GM23338 (cell line): ENCODE data around the gene CH25H. TPM values are rescaled to one million over a fixed set of nuclear protein-coding genes. Genes with fewer than 3 reads are reported as not detected.

Source experiments
- ATAC-seq: fragments of 200-7000 bp; cut with Tn5 transposase; 3 replicates; pipeline ENCODE4 v1.9.1; 2020
- DNase-seq: peaks from one replicate; pipeline ENCODE4 v3.0.0-alpha.2; 2015; ENCODE audit warnings: low spot score
- H2AFZ ChIP-seq: fragments of 200-600 bp; sonication (generic); 2 replicates; pipeline ENCODE4 v1.8.0; 2016; ENCODE audit warnings: antibody characterized with exemption, mild to moderate bottlenecking, moderate library complexity
- H3F3A ChIP-seq: fragments of 200-600 bp; sonication (generic); replicated peaks from 2 replicates; pipeline ENCODE4 v1.8.0; 2017; ENCODE audit warnings: antibody characterized with exemption, mixed run types, low read depth
- H3K27ac ChIP-seq: fragments of 200-600 bp; sonication (generic); 2 replicates; pipeline ENCODE4 v1.6.1; 2016; ENCODE audit warnings: low read depth
- H3K27me3 ChIP-seq: fragments of 200-600 bp; sonication (generic); 2 replicates; pipeline ENCODE4 v1.8.0; 2016; ENCODE audit warnings: mild to moderate bottlenecking, mixed run types, moderate library complexity; ENCODE audit not compliant: insufficient read depth
- H3K36me3 ChIP-seq: fragments of 200-600 bp; sonication (generic); 2 replicates; pipeline ENCODE4 v1.8.0; 2016; ENCODE audit warnings: mild to moderate bottlenecking; ENCODE audit not compliant: insufficient read depth
- H3K4me1 ChIP-seq: fragments of 200-600 bp; sonication (generic); 2 replicates; pipeline ENCODE4 v1.8.0; 2016; ENCODE audit warnings: mild to moderate bottlenecking, moderate library complexity; ENCODE audit not compliant: insufficient read depth
- H3K4me2 ChIP-seq: fragments of 200-600 bp; sonication (generic); 2 replicates; pipeline ENCODE4 v1.7.1; 2017; ENCODE audit warnings: mixed run types
- H3K4me3 ChIP-seq: fragments of 200-600 bp; sonication (generic); 2 replicates; pipeline ENCODE4 v1.6.1; 2016; ENCODE audit warnings: mixed run types
- H3K79me2 ChIP-seq: fragments of 200-600 bp; sonication (generic); replicated peaks from 2 replicates; pipeline ENCODE4 v1.8.0; 2017; ENCODE audit warnings: mild to moderate bottlenecking; ENCODE audit not compliant: insufficient read depth
- H3K9me2 ChIP-seq: fragments of 200-600 bp; sonication (generic); 2 replicates; pipeline ENCODE4 v1.8.0; 2017; ENCODE audit not compliant: insufficient read depth
- H4K20me1 ChIP-seq: fragments of 200-600 bp; sonication (generic); replicated peaks from 2 replicates; pipeline ENCODE4 v1.8.0; 2017; ENCODE audit warnings: mild to moderate bottlenecking; ENCODE audit not compliant: insufficient read depth
- H3K27ac Mint-ChIP-seq: 2 replicates; pipeline ENCODE4 v1.8.0; 2020; ENCODE audit warnings: inconsistent platforms, mild to moderate bottlenecking, moderate library complexity, mixed read lengths
- H3K27me3 Mint-ChIP-seq: 3 replicates; pipeline ENCODE4 v1.8.0; 2022; ENCODE audit warnings: low read depth, mild to moderate bottlenecking, moderate library complexity, mixed read lengths, inconsistent platforms; ENCODE audit not compliant: insufficient read depth, poor library complexity
- H3K36me3 Mint-ChIP-seq: 3 replicates; pipeline ENCODE4 v1.8.0; 2021; ENCODE audit warnings: low read depth, mild to moderate bottlenecking, inconsistent platforms, moderate library complexity, mixed read lengths
- H3K4me1 Mint-ChIP-seq: 3 replicates; pipeline ENCODE4 v1.8.0; 2020; ENCODE audit warnings: mild to moderate bottlenecking, inconsistent platforms, mixed read lengths
- H3K4me3 Mint-ChIP-seq: 3 replicates; pipeline ENCODE4 v1.8.0; 2021; ENCODE audit warnings: moderate library complexity, mild to moderate bottlenecking, inconsistent platforms, mixed read lengths
- H3K9me3 Mint-ChIP-seq: 3 replicates; pipeline ENCODE4 v1.8.0; 2020; ENCODE audit warnings: moderate library complexity, mild to moderate bottlenecking, inconsistent platforms, mixed read lengths
- CREB1 ChIP-seq: fragments of 250-450 bp; sonication (Bioruptor Pico); IDR thresholded peaks from 2 replicates; pipeline ENCODE4 v1.5.0; 2020; ENCODE audit warnings: low read depth, mild to moderate bottlenecking, moderate library complexity
- ETS1 ChIP-seq: IDR thresholded peaks from 2 replicates; pipeline ENCODE4 v1.6.1; 2016; ENCODE audit warnings: antibody characterized with exemption
- EZH2 ChIP-seq: fragments of 200-600 bp; sonication (generic); IDR thresholded peaks from one replicate; pipeline ENCODE4 v1.8.0; 2017; ENCODE audit warnings: antibody characterized with exemption, mild to moderate bottlenecking, low read depth; ENCODE audit not compliant: unreplicated experiment
- EZH2phosphoT487 ChIP-seq: fragments of 200-600 bp; sonication (generic); IDR thresholded peaks from one replicate; pipeline ENCODE4 v1.8.1; 2018; ENCODE audit warnings: antibody characterized with exemption; ENCODE audit not compliant: unreplicated experiment
- JUNB ChIP-seq: IDR thresholded peaks from one replicate; pipeline ENCODE4 v1.6.1; 2016; ENCODE audit warnings: antibody characterized with exemption; ENCODE audit not compliant: unreplicated experiment
- NANOG ChIP-seq: IDR thresholded peaks from 2 replicates; pipeline ENCODE4 v1.6.1; 2016; ENCODE audit warnings: antibody characterized with exemption, borderline replicate concordance
- POLR2AphosphoS5 ChIP-seq: IDR thresholded peaks from 2 replicates; pipeline ENCODE4 v1.6.1; 2016; ENCODE audit warnings: antibody characterized with exemption, low read depth
- REST ChIP-seq: IDR thresholded peaks from one replicate; pipeline ENCODE4 v1.6.1; 2018; ENCODE audit warnings: antibody characterized with exemption; ENCODE audit not compliant: unreplicated experiment
- STAT1 ChIP-seq: IDR thresholded peaks from one replicate; pipeline ENCODE4 v1.6.1; 2016; ENCODE audit warnings: antibody characterized with exemption; ENCODE audit not compliant: unreplicated experiment
- ZNF114 ChIP-seq: fragments of 250-450 bp; sonication (Bioruptor Pico); IDR thresholded peaks from 2 replicates; pipeline ENCODE4 v1.5.0; 2020; ENCODE audit warnings: mild to moderate bottlenecking, moderate library complexity
- ZNF331 ChIP-seq: fragments of 250-450 bp; sonication (Bioruptor Pico); IDR thresholded peaks from 2 replicates; pipeline ENCODE4 v1.5.0; 2020; ENCODE audit warnings: low read depth, mild to moderate bottlenecking, moderate library complexity
- ZNF462 ChIP-seq: fragments of 250-450 bp; sonication (Bioruptor Pico); IDR thresholded peaks from 2 replicates; pipeline ENCODE4 v1.5.0; 2020; ENCODE audit warnings: mild to moderate bottlenecking, moderate library complexity
- polyA plus RNA-seq: library from polyadenylated mRNA; unstranded; fragments of >200 nt; fragmentation: Nextera tagmentation; extraction: Ambion mirVana; gene quantifications from 2 replicates; pipeline ENCODE4 v1.2.1, GENCODE V29; 2016
- total RNA-seq: library from RNA; depleted of rRNA; stranded (reverse); fragments of >200 nt; shearing (Covaris generic); gene quantifications from 2 replicates; pipeline ENCODE4 v1.2.3, GENCODE V29; 2014

CH25H gene
- total and polyA plus RNA-seq, 2 experiments from 2014 or later: 1.3 to 1.7 TPM

- TF ChIP-seq REST: no peak
- TF ChIP-seq POLR2AphosphoS5: no peak
- TF ChIP-seq JUNB: no peak
- no peak for TF ChIP-seq ETS1
- no peak for TF ChIP-seq STAT1
Measured at GRCh38 chr10:89158446-89158845, 48.7 kb downstream of the CH25H start (continued).

DNA sequence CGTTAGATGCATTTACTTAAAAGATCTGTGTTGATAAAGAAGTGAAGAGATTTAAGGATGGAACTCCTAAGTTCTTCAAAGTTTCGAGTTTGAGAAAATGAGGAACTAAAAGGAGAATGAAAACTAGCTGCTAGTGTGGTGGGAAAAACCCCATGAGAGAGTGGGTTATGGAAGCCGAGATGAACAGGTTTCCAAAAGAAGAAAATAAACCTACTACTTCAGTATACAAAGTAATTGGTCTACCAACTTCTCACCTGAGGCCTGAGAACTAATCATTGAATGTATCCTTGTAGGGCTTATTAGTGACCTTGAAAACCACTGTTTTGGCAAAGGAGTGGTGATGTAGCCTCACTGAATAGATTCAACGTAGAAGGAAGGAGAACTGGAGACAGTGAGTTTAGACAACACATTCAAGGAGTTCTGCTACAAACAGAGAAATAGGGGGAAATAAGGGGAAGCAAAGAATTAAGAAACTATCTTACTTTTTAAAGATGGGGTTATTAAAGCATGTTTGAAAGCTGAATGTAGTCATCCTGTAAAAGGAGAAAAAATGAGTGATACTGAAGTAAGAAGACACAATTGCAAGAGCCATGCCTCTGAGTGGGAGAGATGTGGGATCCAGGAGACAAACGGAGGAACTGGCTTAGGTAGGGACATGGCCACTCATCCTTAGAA, 50.8 kb downstream of the CH25H start:
- Histone ChIP-seq H3F3A (no peaks in the 10 kb centered on the region), H3K4me1 (no peaks in the 10 kb centered on the region), H3K4me2 (no peak overlapping the region), H3K79me2 (no peaks in the 10 kb centered on the region), H3K9me2 (no peaks in the 10 kb centered on the region), H3K4me3 (no peak overlapping the region), H3K36me3 (no peaks in the 10 kb centered on the region), H3K27ac (no peak overlapping the region), H2AFZ (no peak overlapping the region), H3K27me3 (no peaks in the 10 kb centered on the region), H4K20me1 (no peaks in the 10 kb centered on the region)
- Mint-ChIP-seq H3K4me1 (no peaks in the 10 kb centered on the region), H3K4me3 (no peak overlapping the region), H3K27ac (no peak overlapping the region), H3K36me3 (no peaks in the 10 kb centered on the region), H3K9me3 (no peaks in the 10 kb centered on the region), H3K27me3 (no peaks in the 10 kb centered on the region)
- ATAC-seq (no peak), DNase-seq (no peak)
- no peak for TF ChIP-seq JUNB
- TF ChIP-seq CREB1 (CRISPR knock-in tag): no peak
- TF ChIP-seq ZNF331 (CRISPR knock-in tag): no peak
- TF ChIP-seq POLR2AphosphoS5: no peak
- no peak for TF ChIP-seq ZNF114 (CRISPR knock-in tag)
- TF ChIP-seq NANOG: no peak
- no peak for TF ChIP-seq ZNF462 (CRISPR knock-in tag)
- TF ChIP-seq ETS1: no peak
- no peak for TF ChIP-seq EZH2
- TF ChIP-seq EZH2phosphoT487: no peak
